HFFc6 (cell line): ENCODE measurements around the gene CDC45. TPM values are rescaled to one million over a fixed set of nuclear protein-coding genes. Genes with fewer than 3 reads are reported as not detected.

ENCODE experiments used
- DNase-seq: peaks from one replicate; pipeline ENCODE4 v3.0.0-alpha.2; 2018
- H3K27ac Mint-ChIP-seq: 2 replicates; pipeline ENCODE4 v1.8.0; 2020; ENCODE audit warnings: mild to moderate bottlenecking, mixed read lengths
- H3K27me3 Mint-ChIP-seq: 2 replicates; pipeline ENCODE4 v1.8.0; 2021; ENCODE audit warnings: mild to moderate bottlenecking, moderate library complexity, mixed read lengths; ENCODE audit not compliant: insufficient read depth
- H3K36me3 Mint-ChIP-seq: 2 replicates; pipeline ENCODE4 v1.8.0; 2021; ENCODE audit warnings: low read depth, mixed read lengths
- H3K4me1 Mint-ChIP-seq: 2 replicates; pipeline ENCODE4 v1.8.0; 2020; ENCODE audit warnings: low read depth, mixed read lengths
- H3K4me3 Mint-ChIP-seq: 2 replicates; pipeline ENCODE4 v1.8.0; 2020; ENCODE audit warnings: mild to moderate bottlenecking, moderate library complexity, mixed read lengths
- H3K9me3 Mint-ChIP-seq: 2 replicates; pipeline ENCODE4 v1.8.0; 2020; ENCODE audit warnings: mild to moderate bottlenecking, mixed read lengths
- CTCF ChIP-seq: fragments of 200-600 bp; sonication (generic); IDR thresholded peaks from 2 replicates; pipeline ENCODE4 v1.5.0; 2021; ENCODE audit warnings: antibody characterized with exemption, mild to moderate bottlenecking
- total RNA-seq, 6 experiments: library from RNA; stranded (reverse); fragmentation: NEBNext Ultra II Directional; extraction: Animal tissue kit (Norgen Biotek cat#: 25700); gene quantifications; 2 replicates in 1 of 6; 3 replicates in 5 of 6; pipeline ENCODE4 v1.2.3, GENCODE V29; 2021

Gene CDC45
- total RNA-seq, 6 experiments from 2014 or later = 8.8 to 17.4 (median 16.2) TPM

GRCh38 chr22:19496324-19496630 is 16.6 kb downstream of the CDC45 start:
- no peak for DNase-seq
- H3K27ac Mint-ChIP-seq = no peak overlapping the region
- H3K4me1 Mint-ChIP-seq = peaks cover 15% of the 10 kb centered on the region
- H3K27me3 Mint-ChIP-seq = peaks cover 2% of the 10 kb centered on the region; the same call in 1 of the 2 replicates
- no peak overlapping the region for H3K4me3 Mint-ChIP-seq
- no peak for TF ChIP-seq CTCF
- no peaks in the 10 kb centered on the region for H3K9me3 Mint-ChIP-seq
- peaks cover 4% of the 10 kb centered on the region for H3K36me3 Mint-ChIP-seq

GRCh38 chr22:19497245-19497644 is 17.5 kb downstream of the CDC45 start:
- no peak for TF ChIP-seq CTCF
- peaks cover 4% of the 10 kb centered on the region for H3K36me3 Mint-ChIP-seq
- H3K27me3 Mint-ChIP-seq = no peaks in the 10 kb centered on the region; the same call in 1 of the 2 replicates
- peak; percentile 87 for DNase-seq
- H3K9me3 Mint-ChIP-seq = no peaks in the 10 kb centered on the region
- H3K27ac Mint-ChIP-seq = peak overlapping the region; percentile 94
- H3K4me1 Mint-ChIP-seq = peaks cover 15% of the 10 kb centered on the region
- H3K4me3 Mint-ChIP-seq = no peak overlapping the region

- Mint-ChIP-seq H3K4me1 (peaks cover 15% of the 10 kb centered on the region), H3K27ac (no peak overlapping the region), H3K9me3 (no peaks in the 10 kb centered on the region), H3K4me3 (no peak overlapping the region), H3K36me3 (peaks cover 4% of the 10 kb centered on the region), H3K27me3 (no peaks in the 10 kb centered on the region; the same call in 1 of the 2 replicates)
- no peak for DNase-seq
- TF ChIP-seq CTCF = no peak
Observed at GRCh38 chr22:19498154-19498865, 18.6 kb downstream of the CDC45 start.

- no peaks in the 10 kb centered on the region for H3K9me3 Mint-ChIP-seq
- no peak overlapping the region for H3K27ac Mint-ChIP-seq
- DNase-seq = no peak
- peaks cover 15% of the 10 kb centered on the region for H3K4me1 Mint-ChIP-seq
- no peak for TF ChIP-seq CTCF
- H3K4me3 Mint-ChIP-seq = no peak overlapping the region
- H3K36me3 Mint-ChIP-seq = peaks cover 4% of the 10 kb centered on the region
- H3K27me3 Mint-ChIP-seq = no peaks in the 10 kb centered on the region; the same call in 1 of the 2 replicates
Observed at GRCh38 chr22:19498866-19499190, 19.1 kb downstream of the CDC45 start.

GRCh38 chr22:19499236-19499879 is 19.6 kb downstream of the CDC45 start:
- peaks cover 4% of the 10 kb centered on the region for H3K36me3 Mint-ChIP-seq
- H3K4me3 Mint-ChIP-seq = no peak overlapping the region
- no peak for DNase-seq
- TF ChIP-seq CTCF = no peak
- no peaks in the 10 kb centered on the region; the same call in 1 of the 2 replicates for H3K27me3 Mint-ChIP-seq
- no peak overlapping the region for H3K27ac Mint-ChIP-seq
- no peaks in the 10 kb centered on the region for H3K9me3 Mint-ChIP-seq
- peaks cover 15% of the 10 kb centered on the region for H3K4me1 Mint-ChIP-seq
